Peyer's patch (tissue), 4 donors: Measurements from ENCODE around the gene BICRA. TPM values are rescaled to one million over a fixed set of nuclear protein-coding genes. Genes with fewer than 3 reads are reported as not detected.

ENCODE experiments used
- DNase-seq, 3 donors: peaks; one replicate each; pipeline ENCODE4 v3.0.0-alpha.2; 2017 to 2019
- H3K27ac ChIP-seq, 4 donors: fragments of 200-600 bp; sonication (generic); one replicate each; pipeline ENCODE4 v1.5.1; 2016 to 2019
- H3K27me3 ChIP-seq, 2 donors: fragments of 200-600 bp; sonication (generic); one replicate each; pipeline ENCODE4 v1.5.1; 2019
- H3K36me3 ChIP-seq, 3 donors: fragments of 200-600 bp; sonication (generic); one replicate each; pipeline ENCODE4 v1.5.1; 2016 to 2019
- H3K4me1 ChIP-seq, 4 donors: fragments of 200-600 bp; sonication (generic); one replicate each; pipeline ENCODE4 v1.5.1; 2016 to 2019
- H3K4me3 ChIP-seq, 4 donors: fragments of 200-600 bp; sonication (generic); 1 replicate in 3 of 4; 2 replicates in 1 of 4; pipeline ENCODE4 v1.5.1; 2016 to 2019; ENCODE audit warnings: mild to moderate bottlenecking in 1 of 4
- H3K9me3 ChIP-seq, 4 donors: fragments of 200-600 bp; sonication (generic); one replicate each; pipeline ENCODE4 v1.5.1; 2016 to 2019; ENCODE audit warnings: mild to moderate bottlenecking in 1 of 4
- POLR2A ChIP-seq, 2 donors: fragments of 450-650 bp; IDR thresholded peaks; one replicate each; pipeline ENCODE4 v1.5.1; 2017; ENCODE audit warnings: antibody characterized with exemption in 2 of 2, mild to moderate bottlenecking in 2 of 2, moderate library complexity in 2 of 2
- total RNA-seq, 4 donors: library from RNA; depleted of rRNA; stranded (reverse); fragments of >200 nt; gene quantifications; one replicate each; pipeline ENCODE4 v1.1.0, GENCODE V29; 2016
- TF ChIP-seq, protein P1 (sequence below), 6 experiments: fragments of 450-650 bp in 4 of 6; fragments of 200-600 bp in 2 of 6; sonication (generic) in 1 of 6; IDR thresholded peaks; one replicate each; pipeline ENCODE4 v1.5.1; 2017 to 2019; ENCODE audit warnings: antibody characterized with exemption in 6 of 6, mild to moderate bottlenecking in 3 of 6, moderate library complexity in 1 of 6

The BICRA gene
- total RNA-seq, 4 donors from 2014 or later: 8.2 to 14.9 (median 13.3) TPM

DNA sequence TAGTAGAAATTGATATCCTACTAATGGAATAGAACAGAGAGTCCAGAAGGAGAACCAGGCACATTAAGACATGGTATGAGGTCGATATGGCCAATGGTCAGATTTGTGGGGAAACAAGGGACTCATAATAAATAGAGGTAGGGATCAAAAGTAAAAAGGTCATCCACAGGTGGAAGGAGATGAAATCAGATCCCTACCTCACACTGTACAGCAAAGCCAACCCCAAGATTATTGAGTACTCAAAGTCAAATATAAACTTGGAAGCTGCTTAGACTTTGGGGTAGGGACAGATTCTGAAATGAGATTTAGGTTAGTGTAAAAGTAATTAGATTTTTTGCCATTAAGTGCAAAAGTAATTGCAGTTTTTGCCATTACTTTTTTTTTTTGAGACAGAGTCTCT, 40.7 kb downstream of the BICRA start:
- H3K27me3 ChIP-seq: no peaks in the 10 kb centered on the region
- H3K27ac ChIP-seq: peak overlapping the region in 2 of 4 donors; percentile 67 to 78
- no peaks in the 10 kb centered on the region for H3K36me3 ChIP-seq
- no peak overlapping the region for H3K4me3 ChIP-seq
- DNase-seq: no peak
- TF ChIP-seq POLR2A (IDR thresholded peaks at IDR 0.05): no peak
- peaks cover 0 to 5% (median 0%) of the 10 kb centered on the region in 4 donors for H3K4me1 ChIP-seq
- H3K9me3 ChIP-seq: no peaks in the 10 kb centered on the region

DNA sequence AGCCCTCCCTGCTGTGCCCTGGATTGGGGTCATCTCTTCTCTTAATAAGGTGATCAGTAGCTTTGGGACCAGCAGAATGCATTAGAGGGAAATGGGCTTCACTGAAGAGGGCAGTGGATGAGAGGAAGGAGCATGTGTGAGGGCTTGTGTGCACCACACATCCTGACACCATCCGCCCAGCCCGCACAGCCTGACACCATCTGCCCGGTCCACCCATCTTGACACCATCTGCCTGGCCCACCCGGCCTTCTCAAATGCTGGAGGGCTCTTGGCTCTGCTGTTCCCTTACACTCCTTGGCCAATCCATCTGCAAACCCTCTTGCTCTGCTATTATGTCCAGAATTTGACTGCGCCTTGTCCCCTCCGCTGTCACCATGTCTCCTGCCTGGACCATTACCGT, 41.8 kb downstream of the BICRA start:
- TF ChIP-seq POLR2A (IDR thresholded peaks at IDR 0.05): no peak
- TF ChIP-seq, protein P1, sequence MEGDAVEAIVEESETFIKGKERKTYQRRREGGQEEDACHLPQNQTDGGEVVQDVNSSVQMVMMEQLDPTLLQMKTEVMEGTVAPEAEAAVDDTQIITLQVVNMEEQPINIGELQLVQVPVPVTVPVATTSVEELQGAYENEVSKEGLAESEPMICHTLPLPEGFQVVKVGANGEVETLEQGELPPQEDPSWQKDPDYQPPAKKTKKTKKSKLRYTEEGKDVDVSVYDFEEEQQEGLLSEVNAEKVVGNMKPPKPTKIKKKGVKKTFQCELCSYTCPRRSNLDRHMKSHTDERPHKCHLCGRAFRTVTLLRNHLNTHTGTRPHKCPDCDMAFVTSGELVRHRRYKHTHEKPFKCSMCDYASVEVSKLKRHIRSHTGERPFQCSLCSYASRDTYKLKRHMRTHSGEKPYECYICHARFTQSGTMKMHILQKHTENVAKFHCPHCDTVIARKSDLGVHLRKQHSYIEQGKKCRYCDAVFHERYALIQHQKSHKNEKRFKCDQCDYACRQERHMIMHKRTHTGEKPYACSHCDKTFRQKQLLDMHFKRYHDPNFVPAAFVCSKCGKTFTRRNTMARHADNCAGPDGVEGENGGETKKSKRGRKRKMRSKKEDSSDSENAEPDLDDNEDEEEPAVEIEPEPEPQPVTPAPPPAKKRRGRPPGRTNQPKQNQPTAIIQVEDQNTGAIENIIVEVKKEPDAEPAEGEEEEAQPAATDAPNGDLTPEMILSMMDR (IDR thresholded peaks at IDR 0.05): no peak
- Histone ChIP-seq H3K4me1 (no peaks in the 10 kb centered on the region), H3K27me3 (no peaks in the 10 kb centered on the region), H3K9me3 (no peaks in the 10 kb centered on the region), H3K36me3 (no peaks in the 10 kb centered on the region), H3K27ac (no peak overlapping the region), H3K4me3 (no peak overlapping the region)
- DNase-seq: no peak

DNA sequence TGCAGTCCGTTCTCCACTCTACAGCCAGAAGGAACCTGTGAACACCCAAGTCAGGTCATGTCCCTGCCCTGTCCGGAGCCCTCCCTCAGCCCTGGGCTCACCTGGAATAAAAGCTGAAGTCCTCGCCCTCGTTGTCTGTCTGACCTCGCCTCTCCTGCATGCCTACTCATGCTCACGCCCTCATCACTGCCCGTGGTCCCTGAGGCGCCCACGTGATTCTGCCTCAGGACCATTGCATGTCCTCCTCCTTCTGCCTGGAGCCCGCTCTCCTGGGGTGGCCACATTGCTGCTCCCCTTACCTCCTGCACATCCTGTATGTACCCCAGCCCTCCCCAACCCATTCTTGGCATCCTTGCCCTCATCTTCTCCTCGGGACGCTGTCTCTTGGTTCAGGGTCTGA, 42.2 kb downstream of the BICRA start:
- Histone ChIP-seq H3K27ac (no peak overlapping the region), H3K9me3 (no peaks in the 10 kb centered on the region), H3K36me3 (no peaks in the 10 kb centered on the region), H3K4me1 (no peaks in the 10 kb centered on the region), H3K4me3 (no peak overlapping the region), H3K27me3 (no peaks in the 10 kb centered on the region)
- DNase-seq: no peak
- TF ChIP-seq, protein P1 (IDR thresholded peaks at IDR 0.05): no peak
- no peak for TF ChIP-seq POLR2A (IDR thresholded peaks at IDR 0.05)

DNA sequence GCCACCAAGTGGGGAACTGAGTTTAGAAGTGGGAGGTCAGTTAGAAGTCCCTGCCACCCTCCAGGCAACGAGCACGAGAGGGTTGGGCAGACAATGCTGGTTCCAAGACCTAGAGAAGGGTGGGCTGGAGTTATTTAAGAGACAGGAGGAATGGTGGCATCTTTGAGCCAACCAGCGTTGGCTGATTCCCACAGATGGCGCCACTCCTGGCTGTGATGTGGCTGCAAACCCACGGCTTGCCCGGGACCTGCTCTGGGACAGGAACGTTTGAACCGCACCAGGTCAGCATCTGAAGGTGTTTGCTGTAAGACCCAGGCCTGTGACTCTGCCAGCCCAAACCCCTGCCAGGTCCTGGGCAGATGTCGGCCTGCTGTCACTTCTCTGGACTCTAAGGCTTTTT, 42.8 kb downstream of the BICRA start:
- no peaks in the 10 kb centered on the region for H3K27me3 ChIP-seq
- DNase-seq: no peak
- H3K27ac ChIP-seq: no peak overlapping the region
- no peak overlapping the region for H3K4me3 ChIP-seq
- TF ChIP-seq, protein P1 (IDR thresholded peaks at IDR 0.05): no peak
- TF ChIP-seq POLR2A (IDR thresholded peaks at IDR 0.05): no peak
- no peaks in the 10 kb centered on the region for H3K36me3 ChIP-seq
- no peaks in the 10 kb centered on the region for H3K4me1 ChIP-seq
- H3K9me3 ChIP-seq: no peaks in the 10 kb centered on the region

DNA sequence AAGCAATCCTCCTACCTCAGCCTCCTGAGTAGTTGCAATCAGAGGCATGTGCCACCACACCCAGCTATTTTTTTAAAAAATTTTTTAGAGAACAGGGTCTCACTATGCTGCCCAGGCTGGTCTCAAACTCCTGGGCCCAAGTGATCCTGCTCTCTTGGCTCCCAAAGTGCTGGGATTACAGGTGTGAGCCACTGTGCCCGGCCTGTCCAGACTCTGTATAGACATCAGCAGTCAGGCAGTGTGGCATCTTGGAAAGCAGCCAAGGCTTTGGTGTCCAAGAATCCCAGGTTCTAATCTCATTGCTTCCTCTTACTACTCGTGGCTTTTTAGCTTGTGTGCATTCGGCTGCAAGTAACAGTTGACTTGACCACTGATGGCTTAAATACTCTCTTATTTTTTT, 43.4 kb downstream of the BICRA start:
- no peaks in the 10 kb centered on the region for H3K27me3 ChIP-seq
- no peak overlapping the region for H3K27ac ChIP-seq
- H3K36me3 ChIP-seq: no peaks in the 10 kb centered on the region
- H3K4me1 ChIP-seq: no peaks in the 10 kb centered on the region
- no peak overlapping the region for H3K4me3 ChIP-seq
- TF ChIP-seq, protein P1 (IDR thresholded peaks at IDR 0.05): no peak
- no peak for TF ChIP-seq POLR2A (IDR thresholded peaks at IDR 0.05)
- DNase-seq: no peak
- no peaks in the 10 kb centered on the region for H3K9me3 ChIP-seq

DNA sequence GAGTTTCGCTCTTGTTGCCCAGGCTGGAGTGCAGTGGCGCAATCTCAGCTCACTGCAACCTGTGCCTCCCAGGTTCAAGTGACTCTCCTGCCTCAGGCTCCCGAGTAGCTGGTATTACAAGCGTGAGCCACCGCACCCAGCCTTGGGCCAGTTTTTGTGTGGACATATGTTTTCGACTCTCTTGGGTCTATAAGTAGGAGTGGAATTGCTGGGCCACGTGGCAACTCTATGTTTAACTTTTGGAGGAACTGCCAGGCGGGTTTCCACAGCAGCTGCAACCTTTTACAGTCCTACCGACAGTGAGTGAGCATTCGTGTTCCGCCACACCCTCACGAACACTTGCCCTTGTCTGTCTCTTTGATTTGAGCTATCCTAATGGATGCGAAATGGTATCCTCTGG, 44.9 kb downstream of the BICRA start:
- H3K27me3 ChIP-seq: no peaks in the 10 kb centered on the region
- DNase-seq: no peak
- no peak overlapping the region for H3K27ac ChIP-seq
- H3K36me3 ChIP-seq: no peaks in the 10 kb centered on the region
- H3K9me3 ChIP-seq: no peaks in the 10 kb centered on the region
- H3K4me1 ChIP-seq: peaks cover 0 to 11% (median 0%) of the 10 kb centered on the region in 4 donors
- H3K4me3 ChIP-seq: no peak overlapping the region
- TF ChIP-seq POLR2A (IDR thresholded peaks at IDR 0.05): no peak
- TF ChIP-seq, protein P1 (IDR thresholded peaks at IDR 0.05): no peak
